EL (cell line): ENCODE measurements around the gene ELOVL6.
"Not testable (repeated sequence)": the region's sequence is repeated elsewhere in the genome, so short reads cannot be mapped to it uniquely, and the experiment has no call there.

ENCODE experiments used
- DNase-seq: peaks from one replicate; pipeline ENCODE4 v3.0.0-alpha.2; 2016

Gene ELOVL6

DNA sequence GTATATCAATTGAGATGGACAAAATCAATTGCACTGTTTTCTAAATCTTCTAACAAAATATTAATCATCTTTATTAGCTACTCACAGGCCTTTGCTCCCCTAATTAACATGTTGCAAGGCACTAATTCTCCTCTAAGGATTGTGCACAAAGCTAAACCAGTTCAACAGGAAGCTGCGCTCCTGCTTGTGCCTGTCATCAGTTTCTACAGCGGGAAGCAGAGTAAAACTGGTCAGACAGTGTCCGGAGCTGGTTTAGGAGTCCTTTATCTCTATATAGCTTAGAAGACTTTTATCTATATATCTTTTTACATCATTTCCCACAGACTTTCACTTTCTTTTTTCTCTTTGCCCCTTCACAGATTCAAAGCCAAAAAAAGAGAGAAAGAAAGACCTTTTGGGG lies 79.1 kb downstream of the ELOVL6 start:
- DNase-seq, result no peak

DNA sequence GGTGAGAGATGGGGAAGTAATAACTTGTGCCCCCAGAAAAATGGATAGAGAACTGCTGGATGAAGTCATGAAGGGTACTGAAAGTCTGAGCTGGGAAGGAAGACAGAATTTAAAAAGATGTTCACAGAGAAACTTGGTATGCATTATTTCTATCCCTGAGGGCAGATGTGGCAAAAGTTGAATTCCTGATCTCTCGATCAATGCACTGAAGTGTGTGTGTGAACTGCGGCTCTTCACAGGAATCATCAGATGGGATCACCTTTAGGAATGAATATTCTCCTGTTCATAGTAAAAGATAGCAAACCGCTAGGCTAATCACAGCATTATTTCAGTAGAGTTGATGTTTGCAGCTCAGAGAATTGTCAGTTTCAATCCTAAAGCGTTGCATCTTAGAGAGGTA lies 86.4 kb downstream of the ELOVL6 start:
- no peak for DNase-seq

GRCh38 chr4:110109455-110109854 lies 89.0 kb downstream of the ELOVL6 start:
- DNase-seq, result no peak

GRCh38 chr4:110108960-110109359 lies 89.5 kb downstream of the ELOVL6 start:
- DNase-seq, result no peak

- DNase-seq, result no peak
Observed at GRCh38 chr4:110108422-110108821, 90.0 kb downstream of the ELOVL6 start.

- peak; percentile 21 for DNase-seq
Observed at GRCh38 chr4:110107866-110108265, 90.5 kb downstream of the ELOVL6 start.

DNA sequence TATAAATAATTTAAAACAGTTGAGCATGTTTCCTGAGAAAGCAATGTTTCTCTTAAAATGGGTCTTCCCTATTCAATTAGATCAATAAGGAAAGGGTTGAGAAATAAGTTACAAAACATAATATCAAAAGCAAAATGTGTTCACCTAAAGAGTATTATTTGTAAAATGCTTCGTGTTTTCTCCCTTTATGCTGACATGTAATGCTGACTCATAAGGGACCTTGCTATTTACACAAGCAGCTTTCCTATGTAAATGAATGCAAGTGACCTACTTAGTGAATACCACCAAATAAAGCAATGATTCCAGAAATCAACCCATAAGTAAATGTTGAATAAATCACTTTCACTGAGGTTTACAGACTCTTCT lies 91.5 kb downstream of the ELOVL6 start:
- peak; percentile 43 for DNase-seq

- no peak for DNase-seq
Observed at GRCh38 chr4:110104661-110105060, 93.8 kb downstream of the ELOVL6 start.

DNA sequence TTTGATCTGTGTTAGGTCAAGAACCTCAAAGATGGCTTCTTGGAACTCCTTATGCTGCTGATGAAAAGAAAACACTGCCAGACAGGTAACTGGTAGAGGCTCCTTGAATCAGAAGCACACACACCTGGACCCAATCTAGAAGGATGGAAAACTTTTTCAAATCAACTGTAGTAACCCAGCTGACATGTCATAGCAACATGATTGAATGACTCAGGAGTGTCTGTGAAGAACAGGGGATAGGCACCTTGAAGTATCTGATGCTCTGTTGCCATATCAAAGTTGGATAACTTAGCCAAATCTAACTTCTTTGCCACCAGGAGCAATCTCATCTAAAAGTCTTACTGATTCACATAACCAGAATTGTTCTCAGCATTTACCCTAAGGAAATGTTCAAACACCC lies 98.8 kb downstream of the ELOVL6 start:
- no peak for DNase-seq

DNA sequence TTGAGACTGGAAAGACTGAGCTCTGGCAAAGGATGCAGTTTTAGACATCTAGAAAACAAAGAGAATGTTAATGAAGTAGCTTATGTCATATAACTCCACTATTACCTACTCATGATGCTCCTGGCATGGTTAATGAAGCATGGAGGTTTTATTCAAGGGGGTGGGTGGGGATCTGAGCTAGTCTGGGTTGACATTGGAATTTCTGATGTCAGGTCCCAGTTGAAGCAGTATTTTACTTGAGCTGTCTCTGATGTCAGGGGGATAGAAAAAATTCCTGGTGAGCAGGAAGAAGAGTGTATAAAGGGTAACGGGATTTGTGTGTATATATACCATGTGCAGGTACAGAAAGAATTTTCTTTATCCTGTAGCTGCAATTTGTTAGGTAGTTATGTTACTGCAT lies 102.0 kb downstream of the ELOVL6 start:
- no peak for DNase-seq

DNA sequence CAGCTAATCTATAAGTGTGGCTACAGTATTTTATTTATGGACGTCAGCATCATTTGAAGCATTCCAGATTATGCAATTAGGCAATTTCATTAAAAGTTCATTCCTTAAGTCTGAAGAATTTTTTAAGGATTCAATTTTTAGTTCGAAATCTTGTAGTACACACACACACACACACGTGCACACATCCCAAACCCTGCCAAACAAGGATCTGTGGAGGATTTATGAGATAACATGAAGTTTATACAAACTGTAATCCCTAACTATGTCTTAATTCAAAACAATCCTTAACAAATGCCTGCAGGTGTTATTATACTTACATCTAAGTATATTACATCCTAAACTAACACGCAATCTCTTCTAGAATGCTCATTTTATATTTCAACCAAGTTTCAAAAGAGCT lies 105.8 kb downstream of the ELOVL6 start:
- no peak for DNase-seq

DNA sequence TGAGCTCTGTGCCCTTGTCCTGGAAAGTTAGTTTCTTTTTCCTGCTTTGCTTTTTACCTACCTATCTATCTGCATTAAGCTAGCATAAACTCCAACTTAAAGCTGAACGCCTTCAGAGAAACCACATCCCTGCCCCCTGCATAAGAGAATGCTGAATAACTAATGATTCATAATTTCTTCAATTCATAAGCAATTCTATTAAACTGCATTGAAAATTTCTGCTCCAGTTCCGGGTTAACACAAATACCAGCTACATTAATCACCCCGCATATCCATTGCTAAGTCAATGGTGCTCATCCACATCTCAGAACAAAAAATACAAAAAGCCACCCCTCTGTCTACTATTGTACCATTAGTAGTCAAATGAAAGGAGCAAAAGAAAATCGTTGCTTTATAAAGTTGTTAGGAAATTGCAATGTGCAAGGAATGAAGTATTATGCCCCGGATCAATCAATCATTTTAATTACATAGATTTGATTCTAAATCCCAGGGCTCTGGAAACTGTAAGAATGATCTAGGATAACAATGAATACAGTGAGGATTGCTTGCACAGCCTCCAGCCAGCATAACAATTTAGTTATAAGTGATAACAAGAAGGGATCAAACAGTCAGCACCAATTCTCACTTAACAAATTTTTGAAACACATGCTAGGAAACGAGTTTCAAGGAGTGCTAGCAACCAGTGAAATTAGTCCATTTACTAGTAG lies 106.8 kb downstream of the ELOVL6 start:
- DNase-seq, result peak; percentile 86

DNA sequence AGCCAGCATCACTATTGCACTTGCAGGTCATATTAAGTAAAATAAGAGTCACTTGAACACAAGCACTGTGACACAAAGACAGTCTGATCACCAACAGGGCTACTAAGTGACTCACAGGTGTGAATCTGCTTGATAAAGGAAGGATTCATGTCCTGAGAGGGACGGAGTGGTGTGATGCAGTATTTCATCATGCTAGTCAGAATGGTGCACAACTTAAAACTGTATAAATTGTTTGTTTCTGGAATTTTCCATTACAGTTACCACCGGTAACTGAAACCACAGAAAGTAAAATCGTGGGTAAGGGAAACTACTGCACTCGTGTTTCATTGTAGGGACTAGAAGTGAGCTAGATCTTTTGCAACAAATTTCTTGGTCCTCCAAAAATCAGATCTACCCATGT lies 109.7 kb downstream of the ELOVL6 start:
- DNase-seq, result no peak

- DNase-seq, result peak; percentile 78
Observed at GRCh38 chr4:110087070-110087708, 111.2 kb downstream of the ELOVL6 start.

DNA sequence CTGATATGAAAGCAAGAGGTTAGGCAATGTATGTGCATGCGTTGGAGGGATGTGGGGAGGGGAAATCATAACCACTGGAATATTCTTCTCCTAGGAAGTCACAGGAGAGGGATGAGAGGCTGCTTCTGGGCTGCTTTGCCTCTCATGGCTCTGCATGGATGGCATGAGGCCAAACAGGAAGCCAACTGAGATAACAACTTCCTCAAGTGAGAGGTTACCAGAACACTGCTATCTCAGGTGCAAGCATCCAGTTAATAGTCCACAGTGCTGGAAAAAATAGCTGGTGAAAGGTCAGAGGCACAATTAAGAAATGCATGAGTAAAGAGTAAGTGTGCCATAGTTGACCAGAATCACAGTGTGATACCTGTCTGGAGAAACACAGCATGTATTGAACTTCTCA lies 113.3 kb downstream of the ELOVL6 start:
- DNase-seq, result peak; percentile 26

DNA sequence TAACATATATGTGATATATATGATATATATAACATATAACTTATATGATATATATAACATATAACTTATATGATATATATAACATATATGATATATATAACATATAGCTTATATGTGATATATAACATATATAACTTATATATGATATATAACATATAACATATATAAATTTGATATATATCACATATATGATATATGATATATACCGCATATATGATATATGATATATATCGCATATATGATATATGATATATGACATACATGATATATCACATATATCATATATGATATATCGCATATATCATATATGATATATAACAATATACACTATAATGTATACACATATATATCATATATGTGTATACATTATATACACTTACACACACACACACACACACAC lies 114.3 kb downstream of the ELOVL6 start:
- DNase-seq, result no peak

GRCh38 chr4:110078148-110078547 lies 120.3 kb downstream of the ELOVL6 start:
- DNase-seq, result not testable (repeated sequence)

GRCh38 chr4:110076828-110077227 lies 121.6 kb downstream of the ELOVL6 start:
- not testable (repeated sequence) for DNase-seq

DNA sequence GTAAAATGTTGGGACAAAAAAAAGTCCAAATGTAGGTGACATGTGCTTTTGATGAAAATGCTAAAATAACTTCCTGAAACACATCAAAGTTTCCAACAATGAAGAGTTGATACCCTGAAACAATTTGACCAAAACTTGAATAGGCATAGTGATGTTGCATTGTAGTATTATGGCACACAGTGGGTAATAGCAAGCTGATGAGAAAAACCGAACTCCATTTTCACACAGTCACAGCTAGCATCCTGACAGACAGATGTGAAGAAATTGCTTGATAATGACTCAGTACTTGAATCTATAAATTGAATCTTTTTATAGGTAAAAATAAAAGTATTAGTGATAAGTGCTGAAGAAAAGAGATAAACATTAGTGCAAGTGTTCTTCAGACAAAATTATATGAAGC lies 122.5 kb downstream of the ELOVL6 start:
- DNase-seq, result no peak

DNA sequence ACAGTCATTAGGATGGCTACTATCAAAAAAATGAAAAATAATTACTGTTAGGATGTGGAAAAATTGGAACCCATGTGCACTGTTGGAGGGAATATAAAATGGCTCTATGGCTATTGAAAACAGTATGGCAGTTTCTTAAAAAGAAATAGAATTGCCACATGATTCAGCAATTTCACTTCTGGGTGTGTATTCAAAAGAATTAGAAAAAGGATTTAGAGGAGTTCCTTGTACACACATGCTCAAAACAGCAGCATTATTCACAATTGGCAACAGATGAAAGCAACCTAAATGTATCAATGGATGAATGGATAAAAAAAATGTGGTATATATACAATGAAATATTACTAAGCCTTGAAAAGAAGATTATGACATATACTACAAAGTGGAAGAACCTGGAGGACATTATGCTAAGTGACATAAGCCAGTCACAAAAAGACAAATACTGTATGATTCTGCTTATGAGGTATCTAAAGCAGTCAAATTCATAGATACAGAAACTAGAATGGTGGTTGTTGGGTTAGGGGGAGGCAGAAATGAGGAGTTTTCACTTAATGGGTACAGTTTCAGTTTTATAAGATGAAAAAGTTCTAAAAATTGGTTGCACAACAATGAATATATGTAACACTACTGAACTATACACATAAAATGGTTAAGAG lies 123.2 kb downstream of the ELOVL6 start:
- no peak for DNase-seq

DNA sequence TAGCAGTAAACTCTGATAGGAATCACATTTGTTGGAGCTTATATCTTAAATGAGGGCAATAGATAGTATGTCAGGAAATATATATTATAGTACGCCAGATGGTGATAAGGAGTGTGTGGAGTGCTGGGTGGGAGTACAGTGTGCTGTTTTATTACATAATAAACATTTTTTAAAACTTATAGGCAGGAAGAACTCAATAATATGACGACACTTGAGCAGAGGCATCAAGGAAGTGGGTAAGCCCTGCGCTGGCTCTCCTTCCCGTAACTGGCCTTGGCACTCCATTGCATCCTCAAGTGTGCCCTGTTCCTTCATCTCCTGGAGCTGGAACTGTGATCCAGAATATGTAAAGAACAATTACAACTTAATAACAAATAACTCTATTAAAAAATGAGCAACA lies 123.8 kb downstream of the ELOVL6 start:
- no peak for DNase-seq

DNA sequence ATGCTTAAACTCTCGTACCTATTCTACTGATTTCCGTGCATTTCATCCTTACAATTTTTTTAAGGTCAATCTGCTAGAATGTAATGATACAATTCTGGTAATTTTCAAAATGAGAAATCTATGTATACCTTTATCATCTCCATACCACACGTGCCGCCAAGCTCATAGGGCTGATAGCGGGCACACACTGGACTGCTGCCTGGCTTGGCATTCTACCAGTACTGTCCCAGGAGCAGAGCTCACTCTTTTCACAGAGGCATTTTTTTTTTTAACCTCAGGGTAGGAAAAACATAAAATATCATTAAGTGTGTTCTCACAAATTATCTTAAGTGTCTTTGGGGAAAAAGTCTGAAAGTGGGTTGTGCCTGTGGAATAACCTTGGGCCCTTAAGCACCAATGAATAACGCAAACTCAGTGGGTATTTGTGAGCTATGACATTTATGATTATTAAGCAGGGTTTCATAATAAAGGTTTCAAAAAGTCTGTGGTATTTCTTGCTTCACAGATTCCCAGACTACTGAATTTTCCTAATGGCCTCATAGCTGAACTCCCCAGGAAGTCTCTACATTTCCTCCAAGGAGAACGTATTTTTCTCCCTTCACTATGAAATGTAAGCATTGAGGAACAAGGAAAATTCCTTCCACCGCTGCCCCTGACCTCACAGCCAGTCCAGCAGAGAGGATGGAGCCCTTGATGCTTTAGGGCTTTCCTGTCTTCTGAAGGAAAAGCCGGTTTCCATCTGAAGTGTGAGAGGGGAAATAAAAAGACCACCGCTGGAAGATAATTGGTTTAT lies 125.2 kb downstream of the ELOVL6 start:
- DNase-seq, result no peak

DNA sequence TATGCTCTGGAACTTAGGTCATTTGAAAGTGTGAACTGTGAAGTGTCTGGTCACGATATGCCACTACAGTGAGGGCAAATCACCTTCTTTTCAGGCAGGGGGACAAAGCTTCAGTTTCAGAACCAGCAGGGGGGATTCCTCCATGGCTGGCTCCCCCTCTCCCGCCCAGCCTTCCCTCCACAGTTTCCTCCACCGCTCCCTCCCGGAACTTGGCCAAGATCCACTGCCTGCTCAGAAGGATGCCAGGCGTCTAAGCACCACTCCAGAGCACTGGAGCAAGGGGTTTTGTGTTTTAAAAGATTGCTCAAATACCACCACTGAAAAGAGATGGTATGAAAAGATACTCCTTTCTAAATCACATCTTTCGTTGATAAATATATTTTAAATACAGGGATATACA lies 126.9 kb downstream of the ELOVL6 start:
- no peak for DNase-seq

DNA sequence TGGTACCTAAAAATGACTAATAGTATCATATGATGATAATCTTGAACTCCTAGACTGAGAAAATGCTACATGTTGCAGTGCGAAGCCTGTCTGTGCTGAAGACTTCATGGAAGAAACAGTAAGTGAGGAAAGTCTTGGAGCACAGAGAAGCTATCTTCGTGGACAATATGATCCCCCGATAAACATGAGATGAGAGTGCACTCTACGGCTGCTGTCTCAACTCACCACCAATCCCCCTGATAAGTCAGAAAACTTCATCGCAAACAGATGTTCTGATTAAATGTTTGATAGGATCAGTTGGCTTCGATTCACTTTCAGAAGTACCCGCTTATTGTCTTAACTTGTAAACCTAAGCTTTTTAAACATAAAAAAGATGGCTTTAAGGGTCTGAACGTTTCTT lies 130.2 kb downstream of the ELOVL6 start:
- DNase-seq, result no peak
